K562 (cell line): ENCODE measurements around the gene CAPN2. TPM values are rescaled to one million over a fixed set of nuclear protein-coding genes. Genes with fewer than 3 reads are reported as not detected.

ENCODE experiments used
- FOXA3 ChIP-seq, 2 experiments: fragments of 450-650 bp in 1 of 2; sonication (generic) in 1 of 2; formaldehyde crosslinking; IDR thresholded peaks in 1 of 2; conservative IDR thresholded peaks in 1 of 2; 2 replicates each; pipeline versions ENCODE4 v1.4.0 to v1.8.0; 2020 to 2022; ENCODE audit warnings: mild to moderate bottlenecking in 2 of 2, missing genetic modification reagents in 1 of 2
- IRF9 ChIP-seq: fragments of 450-650 bp; IDR thresholded peaks from 2 replicates; pipeline ENCODE4 v1.6.1; 2016; ENCODE audit warnings: missing biosample characterization, missing genetic modification characterization
- MBD1 ChIP-seq: fragments of 250-450 bp; sonication (Bioruptor Pico); IDR thresholded peaks from 2 replicates; pipeline ENCODE4 v1.8.0; 2022; ENCODE audit warnings: inconsistent platforms
- MGA ChIP-seq: fragments of 450-650 bp; IDR thresholded peaks from 2 replicates; pipeline ENCODE4 v1.6.1; 2016; ENCODE audit warnings: mild to moderate bottlenecking, moderate library complexity
- polyA plus RNA-seq, 8 experiments: library from polyadenylated mRNA; depleted of rRNA in 4 of 8; stranded (reverse) in 5 of 8; unstranded in 3 of 8; fragments of >200 nt; fragmentation: Nextera tagmentation in 2 of 8; fragmentation: Illumina TruSeq in 1 of 8; extraction: Ambion mirVana in 2 of 8; extraction: Trizol in 1 of 8; gene quantifications; 2 replicates each; pipeline versions ENCODE4 v1.2.1 to v1.2.3, GENCODE V29; 2011 to 2014; ENCODE audit warnings: inconsistent platforms in 1 of 8, missing spikeins in 1 of 8
- total RNA-seq, 7 experiments: library from RNA; depleted of rRNA in 6 of 7; stranded (reverse); fragments of >200 nt in 6 of 7; fragmentation: Illumina TruSeq in 2 of 7; extraction: Trizol in 2 of 7; gene quantifications; 2 replicates each; pipeline versions ENCODE4 v1.2.1 to v1.2.3, GENCODE V29; 2011 to 2021; ENCODE audit warnings: low replicate concordance in 1 of 7
- TF ChIP-seq, protein P1 (sequence below), 2 experiments: fragments of 450-650 bp; IDR thresholded peaks; 2 replicates each; pipeline ENCODE4 v1.6.1; 2018; ENCODE audit warnings: mild to moderate bottlenecking in 2 of 2, low read depth in 1 of 2; ENCODE audit not compliant: partially characterized antibody in 2 of 2

CAPN2 gene
- total and polyA plus RNA-seq, 9 of the 15 experiments (the other 6 are each of a cell fraction or from before 2014, with no cell fraction given), result 24.6 to 157 (median 101) TPM

DNA sequence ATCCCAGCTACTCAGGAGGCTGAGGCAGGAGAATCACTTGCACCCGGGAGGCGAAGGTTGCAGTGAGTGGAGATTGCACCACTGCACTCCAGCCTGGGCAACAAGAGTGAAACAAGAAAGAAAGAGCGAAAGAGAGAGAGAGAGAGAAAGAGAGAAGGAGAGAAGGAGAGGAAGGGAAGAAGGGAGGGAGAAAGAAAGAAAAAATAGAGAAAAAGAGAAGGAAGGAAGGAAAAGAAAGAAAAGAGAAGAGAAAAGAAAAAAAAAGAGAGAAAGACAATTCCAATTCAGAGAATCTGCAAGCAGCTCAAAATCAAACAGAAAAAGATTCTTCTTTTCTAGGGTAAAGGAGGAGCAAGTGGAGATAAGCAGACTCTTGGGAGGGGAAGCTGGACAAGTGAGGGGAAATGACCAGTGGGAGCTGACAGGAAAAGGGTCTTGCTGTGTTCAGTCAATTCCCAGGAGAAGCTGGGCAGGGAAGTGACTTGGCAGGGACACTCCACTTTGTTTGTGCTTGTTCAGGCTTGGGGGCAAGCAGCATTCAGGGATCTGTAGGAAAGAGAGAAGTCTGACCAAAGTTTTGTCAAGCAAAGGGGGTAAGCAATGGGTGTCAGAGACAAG, 3.6 kb upstream of the CAPN2 start (continued):
- no peak for TF ChIP-seq MGA
- TF ChIP-seq FOXA3 (CRISPR knock-in tag; conservative IDR thresholded peaks at IDR 0.05 in 1 of 2, IDR thresholded peaks at IDR 0.05 in 1 of 2), result no peak
- peak; percentile 54; the same call in 1 of the 2 replicates for TF ChIP-seq IRF9 (tag)
- TF ChIP-seq, protein P1, sequence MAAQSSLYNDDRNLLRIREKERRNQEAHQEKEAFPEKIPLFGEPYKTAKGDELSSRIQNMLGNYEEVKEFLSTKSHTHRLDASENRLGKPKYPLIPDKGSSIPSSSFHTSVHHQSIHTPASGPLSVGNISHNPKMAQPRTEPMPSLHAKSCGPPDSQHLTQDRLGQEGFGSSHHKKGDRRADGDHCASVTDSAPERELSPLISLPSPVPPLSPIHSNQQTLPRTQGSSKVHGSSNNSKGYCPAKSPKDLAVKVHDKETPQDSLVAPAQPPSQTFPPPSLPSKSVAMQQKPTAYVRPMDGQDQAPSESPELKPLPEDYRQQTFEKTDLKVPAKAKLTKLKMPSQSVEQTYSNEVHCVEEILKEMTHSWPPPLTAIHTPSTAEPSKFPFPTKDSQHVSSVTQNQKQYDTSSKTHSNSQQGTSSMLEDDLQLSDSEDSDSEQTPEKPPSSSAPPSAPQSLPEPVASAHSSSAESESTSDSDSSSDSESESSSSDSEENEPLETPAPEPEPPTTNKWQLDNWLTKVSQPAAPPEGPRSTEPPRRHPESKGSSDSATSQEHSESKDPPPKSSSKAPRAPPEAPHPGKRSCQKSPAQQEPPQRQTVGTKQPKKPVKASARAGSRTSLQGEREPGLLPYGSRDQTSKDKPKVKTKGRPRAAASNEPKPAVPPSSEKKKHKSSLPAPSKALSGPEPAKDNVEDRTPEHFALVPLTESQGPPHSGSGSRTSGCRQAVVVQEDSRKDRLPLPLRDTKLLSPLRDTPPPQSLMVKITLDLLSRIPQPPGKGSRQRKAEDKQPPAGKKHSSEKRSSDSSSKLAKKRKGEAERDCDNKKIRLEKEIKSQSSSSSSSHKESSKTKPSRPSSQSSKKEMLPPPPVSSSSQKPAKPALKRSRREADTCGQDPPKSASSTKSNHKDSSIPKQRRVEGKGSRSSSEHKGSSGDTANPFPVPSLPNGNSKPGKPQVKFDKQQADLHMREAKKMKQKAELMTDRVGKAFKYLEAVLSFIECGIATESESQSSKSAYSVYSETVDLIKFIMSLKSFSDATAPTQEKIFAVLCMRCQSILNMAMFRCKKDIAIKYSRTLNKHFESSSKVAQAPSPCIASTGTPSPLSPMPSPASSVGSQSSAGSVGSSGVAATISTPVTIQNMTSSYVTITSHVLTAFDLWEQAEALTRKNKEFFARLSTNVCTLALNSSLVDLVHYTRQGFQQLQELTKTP (IDR thresholded peaks at IDR 0.05; ENCODE audit: low read depth in 1 of 2, partially characterized antibody in 2 of 2), result peak in 1 of 2 experiments; percentile 40
- no peak for TF ChIP-seq MBD1 (CRISPR knock-in tag)
